NCI-H748 (cell line): ENCODE data around the gene DSTN.

Experiments
- DNase-seq: peaks from one replicate; lab custom pipeline; 2025; ENCODE audit not compliant: unreplicated experiment; lab: John Stamatoyannopoulos, UW

DSTN gene

GRCh38 chr20:17545127-17545526 lies 24.7 kb upstream of the DSTN start:
- DNase-seq = no peak

DNA sequence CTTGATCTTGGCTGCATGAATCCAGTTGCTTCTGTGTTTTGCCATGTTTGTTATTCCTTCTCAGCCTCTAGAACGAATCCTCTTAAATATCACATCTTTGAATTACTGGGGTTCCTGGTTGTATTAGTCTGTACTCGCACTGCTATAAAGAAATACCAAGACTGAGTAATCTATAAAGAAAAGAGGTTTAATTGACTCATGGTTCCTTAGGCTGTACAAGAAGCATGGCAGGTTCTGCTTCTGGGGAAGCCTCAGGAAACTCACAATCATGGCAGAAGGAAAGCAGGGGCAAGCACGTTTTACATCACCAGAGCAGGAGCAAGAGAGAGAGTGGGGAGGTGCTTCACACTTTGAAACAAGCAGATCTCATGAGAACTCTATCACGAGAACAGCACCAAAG lies 20.7 kb upstream of the DSTN start:
- DNase-seq = no peak

GRCh38 chr20:17555106-17555505 lies 14.8 kb upstream of the DSTN start:
- DNase-seq = no peak

GRCh38 chr20:17556837-17557674 lies 12.8 kb upstream of the DSTN start:
- DNase-seq = no peak

- peak; percentile 36 for DNase-seq
These were observed 12.2 kb upstream of the DSTN start for GRCh38 chr20:17557675-17558006.

DNA sequence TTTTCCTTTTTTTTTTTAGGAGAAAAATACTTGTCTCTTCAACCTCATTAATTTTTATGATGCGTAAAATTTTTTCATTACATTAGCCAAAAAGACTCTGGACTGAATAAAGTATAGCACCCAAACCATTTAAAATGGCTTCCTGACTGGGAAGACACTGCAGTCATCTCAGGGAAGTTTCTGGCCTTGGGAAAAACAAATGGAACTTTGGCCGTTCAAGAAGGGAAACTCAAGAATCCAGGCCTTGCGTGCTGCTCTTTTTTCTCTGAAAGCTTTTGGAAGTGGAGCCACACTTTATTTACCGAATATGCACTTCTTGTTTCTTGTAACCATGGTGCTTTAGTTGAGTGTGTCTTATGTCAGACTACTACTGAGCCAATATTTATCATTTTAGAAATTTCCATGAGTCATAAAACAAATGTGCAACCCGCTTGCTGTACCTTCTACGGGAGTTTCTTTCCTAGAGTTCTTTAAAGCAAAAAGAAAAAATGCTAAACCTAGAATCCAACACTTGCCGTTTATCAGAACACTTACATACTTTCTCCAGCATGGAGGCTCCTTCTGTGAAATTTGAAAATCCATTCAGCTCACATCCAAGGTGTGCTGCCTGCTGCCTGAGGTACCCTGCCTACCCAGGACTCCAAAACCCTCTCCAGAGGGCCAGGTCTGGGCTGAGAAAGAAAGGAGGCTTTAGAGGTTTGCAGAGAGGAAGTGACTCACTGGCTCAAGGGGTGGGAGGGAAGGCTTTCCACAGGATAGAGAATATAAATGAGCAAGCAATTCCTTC lies 11.5 kb upstream of the DSTN start:
- DNase-seq = peak; percentile 20

GRCh38 chr20:17558941-17559304 lies 11.0 kb upstream of the DSTN start:
- no peak for DNase-seq

DNA sequence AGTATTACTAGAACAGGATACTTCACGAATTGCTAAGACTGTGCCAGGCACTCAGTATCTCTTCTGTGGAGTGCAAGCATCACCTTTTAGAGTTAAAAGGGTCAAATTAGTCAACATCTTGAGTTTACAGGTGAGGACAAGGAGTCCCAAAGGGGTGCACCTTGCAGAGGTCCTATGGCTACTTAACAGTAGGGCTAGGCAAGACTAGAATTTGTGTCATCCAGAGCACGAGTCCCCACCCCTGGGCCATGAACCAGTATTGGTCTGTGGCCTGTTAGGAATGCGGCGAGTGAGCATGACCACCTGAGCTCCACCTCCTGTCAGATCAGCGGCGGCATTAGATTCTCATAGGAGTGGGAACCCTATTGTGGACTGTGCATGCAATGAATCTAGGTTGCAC lies 10.5 kb upstream of the DSTN start:
- no peak for DNase-seq

DNA sequence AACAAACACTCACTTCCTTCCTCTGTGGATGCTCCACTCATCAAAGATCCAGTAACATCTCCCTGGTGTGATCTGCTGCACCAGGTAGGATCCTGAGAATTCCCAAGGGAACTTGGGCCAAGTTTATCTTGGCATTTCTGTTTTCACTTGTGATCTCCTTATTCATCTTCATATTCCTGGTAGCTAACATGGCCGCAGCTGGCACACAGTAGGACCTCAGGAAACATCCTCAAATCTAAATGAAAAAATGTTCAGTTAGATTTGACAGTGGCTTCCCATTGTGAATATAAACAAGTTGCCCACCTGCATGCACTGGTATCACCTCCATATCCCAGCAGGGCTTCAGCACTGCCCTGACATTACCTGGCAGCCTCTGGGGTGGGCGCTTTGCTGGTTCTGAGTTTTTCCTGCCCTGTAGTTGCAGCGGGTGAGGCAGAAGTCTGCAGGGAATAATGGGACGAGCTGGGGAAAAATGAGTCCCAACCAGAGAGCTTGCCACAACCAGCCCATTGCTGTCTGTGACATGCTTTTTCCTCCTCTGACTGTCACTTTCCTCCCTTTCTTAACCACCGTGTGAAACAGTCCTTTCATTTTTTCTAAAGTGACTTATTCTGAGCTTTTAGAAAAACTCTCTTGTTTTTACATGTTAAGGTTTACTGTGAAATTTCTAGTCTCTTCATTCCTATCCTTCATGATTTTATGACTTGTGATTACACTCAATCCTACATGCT lies 9.4 kb upstream of the DSTN start:
- DNase-seq = no peak

- no peak for DNase-seq
These were observed 7.0 kb upstream of the DSTN start for GRCh38 chr20:17562804-17563305.

DNA sequence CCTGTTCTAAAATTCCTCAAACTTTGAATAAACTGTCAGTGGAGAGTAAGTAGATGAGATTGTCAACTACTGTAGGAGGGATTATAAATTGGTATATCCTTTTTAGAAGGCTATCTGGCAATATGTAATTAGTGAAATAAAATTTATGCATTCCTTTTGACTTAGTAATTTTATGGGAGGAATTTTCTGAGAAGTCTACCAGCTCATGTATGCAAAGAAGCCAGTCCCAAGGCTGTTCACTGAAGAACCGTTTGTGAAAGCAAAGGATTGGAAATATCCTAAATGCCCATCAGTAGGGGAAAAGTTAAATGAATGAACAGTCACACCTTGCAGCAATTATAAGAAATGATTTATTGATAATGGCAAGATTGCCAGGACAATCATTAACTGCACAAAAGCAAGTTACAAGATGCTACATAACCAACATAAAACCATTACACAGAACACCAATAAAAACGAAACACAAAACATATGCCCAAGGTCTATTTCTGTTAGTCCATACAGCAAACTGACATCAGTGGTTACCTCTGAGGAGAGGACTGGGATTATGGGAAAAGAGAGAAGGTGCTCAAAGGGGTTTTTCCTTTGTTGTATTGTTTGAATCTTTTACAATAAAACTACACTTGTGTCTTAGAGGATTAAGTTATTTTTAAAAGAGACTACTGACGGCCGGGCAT lies 4.6 kb upstream of the DSTN start:
- no peak for DNase-seq

GRCh38 chr20:17566345-17566744 lies 3.5 kb upstream of the DSTN start:
- no peak for DNase-seq

GRCh38 chr20:17568045-17568788 lies 1.7 kb upstream of the DSTN start:
- DNase-seq = peak; percentile 30

GRCh38 chr20:17568972-17569521 lies 828 bp upstream of the DSTN start:
- peak; percentile 89 for DNase-seq

DNA sequence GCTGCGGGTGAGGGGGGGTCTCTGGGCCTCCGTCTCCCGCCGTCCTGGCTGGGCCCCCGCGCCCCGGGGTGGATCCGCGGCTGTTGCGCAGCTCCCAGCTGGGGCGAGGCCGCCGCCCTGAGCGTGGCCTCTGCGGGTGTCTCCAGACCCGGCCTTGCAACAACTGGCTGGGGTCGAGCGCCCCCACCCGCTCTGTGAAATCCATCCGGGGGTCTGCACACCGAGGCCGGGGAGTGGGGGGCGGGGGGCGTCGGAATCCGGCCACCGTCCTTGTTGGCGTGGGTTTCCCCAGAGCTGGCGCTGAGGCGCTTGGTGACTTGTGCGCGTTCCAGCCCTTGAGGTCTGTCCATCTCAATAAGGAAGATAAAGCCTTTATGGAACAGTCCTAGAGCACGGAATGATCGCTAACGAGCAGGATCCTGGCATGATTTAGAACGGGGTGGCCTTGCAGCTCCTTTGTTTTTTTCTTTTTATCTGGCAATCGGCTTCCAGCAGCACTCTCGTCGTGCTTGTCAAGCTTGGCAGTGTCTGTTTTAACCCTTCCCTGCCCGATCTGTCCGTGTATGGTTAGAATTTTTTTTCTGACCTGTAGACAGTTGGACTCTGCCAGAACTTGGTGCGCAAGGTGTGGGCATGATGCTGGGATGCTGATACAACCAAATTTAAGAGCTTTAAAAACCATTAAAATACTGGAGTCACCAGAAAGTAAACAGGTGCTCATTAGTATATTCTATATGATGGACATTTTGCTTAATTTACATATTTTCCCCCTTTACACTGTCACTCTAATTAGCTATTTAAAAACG lies 675 bp downstream of the DSTN start:
- DNase-seq = peak; percentile 87

DNA sequence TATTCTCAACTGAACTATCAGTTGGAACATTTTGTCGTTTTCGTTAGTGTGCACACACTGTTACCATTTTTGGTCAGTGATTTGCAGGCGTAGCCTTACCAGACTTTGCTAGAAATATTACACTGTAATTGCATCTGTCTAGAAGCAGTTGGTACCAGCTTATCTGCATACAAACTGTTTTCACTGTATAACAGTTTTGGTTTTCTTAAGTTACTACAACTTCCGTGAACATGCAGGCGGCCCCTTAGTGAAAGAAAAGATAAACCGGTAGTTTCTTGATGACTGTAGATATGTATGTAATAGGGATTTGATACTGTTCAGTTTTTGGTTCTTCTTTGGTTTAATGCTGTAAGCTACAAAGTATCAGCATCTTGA lies 1.3 kb downstream of the DSTN start:
- no peak for DNase-seq

- peak; percentile 93 for DNase-seq
These were observed 2.3 kb downstream of the DSTN start for GRCh38 chr20:17572034-17572638.

- no peak for DNase-seq
These were observed 3.6 kb downstream of the DSTN start for GRCh38 chr20:17573463-17573862.

DNA sequence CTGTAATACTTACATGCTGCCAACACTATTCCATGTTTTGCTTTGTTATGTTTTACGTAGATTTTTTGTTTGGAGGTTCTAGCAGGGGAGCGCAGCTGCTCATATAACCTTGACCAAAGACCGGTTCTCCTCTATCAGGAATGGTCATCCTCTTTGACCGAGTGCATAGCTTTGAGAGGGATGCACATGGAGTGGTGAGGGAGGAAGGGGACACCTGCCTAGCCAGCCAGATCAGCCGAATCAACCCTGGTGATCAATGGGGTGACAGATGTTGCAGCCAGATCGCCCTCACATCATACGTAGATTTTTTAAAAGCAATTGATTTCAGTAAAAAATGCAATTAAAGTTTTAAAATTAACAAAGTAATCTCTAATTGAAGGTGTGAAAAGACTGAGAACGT lies 6.3 kb downstream of the DSTN start:
- no peak for DNase-seq
